Activated T-cell treated with anti-CD3 and anti-CD28 coated beads for 48 hours (primary cell): Measurements from ENCODE around the gene GEMIN5.

Experiments
- DNase-seq: peaks from one replicate; pipeline ENCODE4 v3.0.0-alpha.2; 2020; ENCODE audit warnings: low read depth

GEMIN5 gene

DNA sequence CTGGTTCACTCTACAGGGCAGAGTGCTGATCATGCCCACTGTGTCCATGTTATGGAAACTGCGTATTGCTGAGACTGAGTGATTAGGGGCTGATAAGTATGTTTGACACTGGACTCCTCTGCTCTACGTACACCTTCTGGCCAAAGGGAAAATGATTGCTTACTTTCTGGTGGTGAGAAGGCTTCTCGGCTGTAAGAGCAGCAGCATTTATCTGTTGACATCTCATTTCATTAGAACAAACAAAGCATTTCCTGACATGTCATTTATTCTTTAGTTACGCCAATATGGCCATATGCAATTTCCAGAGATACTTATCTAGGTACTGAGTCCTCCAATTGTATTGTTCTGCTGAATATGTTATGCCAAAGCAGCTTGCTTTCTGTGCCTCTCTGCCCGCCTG lies 93.2 kb downstream of the GEMIN5 start:
- no peak for DNase-seq

- no peak for DNase-seq
Measured at GRCh38 chr5:154842689-154843530, 95.1 kb downstream of the GEMIN5 start.

- no peak for DNase-seq
Measured at GRCh38 chr5:154841273-154841661, 96.7 kb downstream of the GEMIN5 start.

- DNase-seq, result no peak
Measured at GRCh38 chr5:154840435-154841272, 97.4 kb downstream of the GEMIN5 start.
